ENCODE data around the gene LACRT.

The LACRT gene

GRCh38 chr12:54596526-54596946 is 38.2 kb downstream of the LACRT start:
- DNase-seq: peak; percentile 53

GRCh38 chr12:54595471-54595870 is 39.2 kb downstream of the LACRT start:
- no peak for DNase-seq

- DNase-seq: no peak
Observed at GRCh38 chr12:54593725-54594124, 41.0 kb downstream of the LACRT start.

GRCh38 chr12:54593135-54593534 is 41.6 kb downstream of the LACRT start:
- DNase-seq: no peak

- no peak for DNase-seq
Observed at GRCh38 chr12:54592316-54592715, 42.4 kb downstream of the LACRT start.

GRCh38 chr12:54590978-54591591 is 43.6 kb downstream of the LACRT start:
- no peak for DNase-seq

- DNase-seq: no peak
Observed at GRCh38 chr12:54589964-54590363, 44.7 kb downstream of the LACRT start.

- DNase-seq: no peak
Observed at GRCh38 chr12:54588890-54589267, 45.8 kb downstream of the LACRT start.

GRCh38 chr12:54588110-54588889 is 46.4 kb downstream of the LACRT start, which contains the start of gene PPP1R1A:
PPP1R1A (minus strand) TSS chr12:54588659; CDS start chr12:54588488, 171 bp downstream.
- no peak for DNase-seq

- DNase-seq: no peak
Observed at GRCh38 chr12:54587315-54587873, 47.3 kb downstream of the LACRT start.

GRCh38 chr12:54586620-54587019 is 48.1 kb downstream of the LACRT start:
- no peak for DNase-seq

- no peak for DNase-seq
Observed at GRCh38 chr12:54585243-54585642, 49.5 kb downstream of the LACRT start.

- no peak for DNase-seq
Observed at GRCh38 chr12:54584128-54584527, 50.6 kb downstream of the LACRT start.

GRCh38 chr12:54583726-54584125 is 51.0 kb downstream of the LACRT start:
- DNase-seq: no peak

- DNase-seq: no peak
Observed at GRCh38 chr12:54581412-54581811, 53.3 kb downstream of the LACRT start.
